ENCODE data around the gene MAN2B1. TPM values are rescaled to one million over a fixed set of nuclear protein-coding genes. Genes with fewer than 3 reads are reported as not detected.
A peak's percentile ranks its signal among the peaks of the same experiment; 100 is the strongest.
"Not testable (repeated sequence)": the region's sequence is repeated elsewhere in the genome, so short reads cannot be mapped to it uniquely, and the experiment has no call there.

Gene MAN2B1
- 10 to 100 TPM; 33.7 to 35.5 TPM for total RNA-seq

GRCh38 chr19:12666265-12667048 is at the start of gene MAN2B1, which contains the start of gene WDR83:
Gene MAN2B1, minus strand, starts transcription at chr19:12666742. Its CDS starts 41 bp downstream, at chr19:12666701.
Gene WDR83, plus strand, starts transcription at chr19:12666807. Its CDS starts 2,984 bp downstream, at chr19:12669791.
- peaks cover 0 to 41% of the 10 kb centered on the region in 2 donors for H3K4me1 ChIP-seq
- DNase-seq (ENCODE audit: low spot score): peak; percentile 68
- H3K4me3 ChIP-seq: peak within 1 kb of the TSS; percentile 77 to 96
- TF ChIP-seq CTCF (IDR thresholded peaks at IDR 0.05): no peak
- H3K9me3 ChIP-seq: no peaks in the 10 kb centered on the region
- H3K27ac ChIP-seq: peak within 1 kb of the TSS; percentile 66 to 72
- peaks cover 23% of the 10 kb centered on the region for H3K36me3 ChIP-seq
- no peaks in the 10 kb centered on the region for H3K27me3 ChIP-seq

GRCh38 chr19:12715929-12716328 is 49.4 kb upstream of the MAN2B1 start:
- Histone ChIP-seq H3K36me3 (peaks cover 71% of the 10 kb centered on the region), H3K27ac (no peak overlapping the region), H3K4me1 (peaks cover 0 to 15% of the 10 kb centered on the region in 2 donors), H3K4me3 (no peak overlapping the region), H3K27me3 (no peaks in the 10 kb centered on the region), H3K9me3 (no peaks in the 10 kb centered on the region)
- DNase-seq (ENCODE audit: low spot score): no peak
- no peak for TF ChIP-seq CTCF (IDR thresholded peaks at IDR 0.05)

- Histone ChIP-seq H3K27me3 (no peaks in the 10 kb centered on the region), H3K27ac (no peak overlapping the region), H3K4me1 (peaks cover 0 to 6% of the 10 kb centered on the region in 2 donors), H3K4me3 (no peak overlapping the region), H3K36me3 (peaks cover 80% of the 10 kb centered on the region), H3K9me3 (no peaks in the 10 kb centered on the region)
- TF ChIP-seq CTCF (IDR thresholded peaks at IDR 0.05): no peak
- DNase-seq (ENCODE audit: low spot score): no peak
Observed at GRCh38 chr19:12715102-12715501, 48.6 kb upstream of the MAN2B1 start.

GRCh38 chr19:12713304-12713703 is 46.8 kb upstream of the MAN2B1 start:
- DNase-seq (ENCODE audit: low spot score); H3K27ac ChIP-seq; H3K4me3 ChIP-seq; H3K9me3 ChIP-seq; H3K27me3 ChIP-seq; H3K4me1 ChIP-seq: not testable (repeated sequence)
- H3K36me3 ChIP-seq: peaks cover 90% of the 10 kb centered on the region

- H3K4me1 ChIP-seq; H3K27me3 ChIP-seq; H3K27ac ChIP-seq; H3K9me3 ChIP-seq; DNase-seq (ENCODE audit: low spot score); H3K4me3 ChIP-seq: not testable (repeated sequence)
- peaks cover 91% of the 10 kb centered on the region for H3K36me3 ChIP-seq
- peak in 1 of 2 donors; percentile 42 for TF ChIP-seq CTCF (IDR thresholded peaks at IDR 0.05)
Observed at GRCh38 chr19:12712077-12712476, 45.5 kb upstream of the MAN2B1 start.

GRCh38 chr19:12711187-12711586 is 44.6 kb upstream of the MAN2B1 start:
- H3K4me1 ChIP-seq: no peaks in the 10 kb centered on the region
- TF ChIP-seq CTCF (IDR thresholded peaks at IDR 0.05): no peak
- H3K27me3 ChIP-seq: no peaks in the 10 kb centered on the region
- DNase-seq (ENCODE audit: low spot score): no peak
- H3K4me3 ChIP-seq: no peak overlapping the region
- no peaks in the 10 kb centered on the region for H3K9me3 ChIP-seq
- H3K27ac ChIP-seq: no peak overlapping the region
- H3K36me3 ChIP-seq: peaks cover 92% of the 10 kb centered on the region
